Testis (tissue), 3 donors: Measurements from ENCODE around the gene HLCS. TPM values are rescaled to one million over a fixed set of nuclear protein-coding genes. Genes with fewer than 3 reads are reported as not detected.

Source experiments
- DNase-seq: peaks from one replicate; pipeline ENCODE4 v3.0.0-alpha.2; 2019
- H3K27ac ChIP-seq, 2 donors: fragments of 200-600 bp; sonication (generic); one replicate each; pipeline ENCODE4 v1.5.1; 2019
- H3K27me3 ChIP-seq: fragments of 200-600 bp; sonication (generic); one replicate; pipeline ENCODE4 v1.5.1; 2019
- H3K36me3 ChIP-seq: fragments of 200-600 bp; sonication (generic); one replicate; pipeline ENCODE4 v1.5.1; 2017; ENCODE audit warnings: low read depth; ENCODE audit errors: missing control alignments
- H3K4me1 ChIP-seq: fragments of 200-600 bp; sonication (generic); one replicate; pipeline ENCODE4 v1.5.1; 2019
- H3K4me3 ChIP-seq, 2 donors: fragments of 200-600 bp; sonication (generic); one replicate each; pipeline ENCODE4 v1.5.1; 2017 to 2019
- H3K9me3 ChIP-seq: fragments of 200-600 bp; sonication (generic); one replicate; pipeline ENCODE4 v1.5.1; 2017
- POLR2A ChIP-seq: fragments of 450-650 bp; IDR thresholded peaks from one replicate; pipeline ENCODE4 v1.6.1; 2017; ENCODE audit warnings: antibody characterized with exemption, mild to moderate bottlenecking, moderate library complexity
- WGBS, 2 donors: methylation state at CpG; one replicate each; pipeline ENCODE4 v1.1.5; 2018; 5-methylcytosine and 5-hydroxymethylcytosine counted together
- intact Hi-C: fragments of 100-400 bp; cut with DNase I; formaldehyde crosslinking; loops from one replicate; pipeline ENCODE4 v1.15.1; 2023; ENCODE audit warnings: low total_unique reads
- polyA plus RNA-seq: library from polyadenylated mRNA; stranded (reverse); fragments of 350-450 nt; fragmentation: Illumina TruSeq; extraction: RNeasy Lipid Tissue Mini Kit (QIAGEN cat#74804); gene quantifications from one replicate; pipeline ENCODE4 v1.2.3, GENCODE V29; 2014; ENCODE audit warnings: low read depth, low replicate concordance; ENCODE audit not compliant: insufficient read depth
- total RNA-seq, 2 donors: library from RNA; depleted of rRNA; stranded (reverse); fragments of >200 nt; gene quantifications; one replicate each; pipeline ENCODE4 v1.2.3, GENCODE V29; 2016
- TF ChIP-seq, protein P1 (sequence below), 3 experiments: fragments of 450-650 bp in 2 of 3; fragments of 200-600 bp in 1 of 3; sonication (generic) in 1 of 3; IDR thresholded peaks; one replicate each; pipeline ENCODE4 v1.5.1; 2016 to 2019; ENCODE audit warnings: antibody characterized with exemption in 3 of 3, mild to moderate bottlenecking in 2 of 3, moderate library complexity in 1 of 3

Gene HLCS
- total and polyA plus RNA-seq, 3 donors from 2014 or later, result 19.5 to 38.1 (median 30.1) TPM

DNA sequence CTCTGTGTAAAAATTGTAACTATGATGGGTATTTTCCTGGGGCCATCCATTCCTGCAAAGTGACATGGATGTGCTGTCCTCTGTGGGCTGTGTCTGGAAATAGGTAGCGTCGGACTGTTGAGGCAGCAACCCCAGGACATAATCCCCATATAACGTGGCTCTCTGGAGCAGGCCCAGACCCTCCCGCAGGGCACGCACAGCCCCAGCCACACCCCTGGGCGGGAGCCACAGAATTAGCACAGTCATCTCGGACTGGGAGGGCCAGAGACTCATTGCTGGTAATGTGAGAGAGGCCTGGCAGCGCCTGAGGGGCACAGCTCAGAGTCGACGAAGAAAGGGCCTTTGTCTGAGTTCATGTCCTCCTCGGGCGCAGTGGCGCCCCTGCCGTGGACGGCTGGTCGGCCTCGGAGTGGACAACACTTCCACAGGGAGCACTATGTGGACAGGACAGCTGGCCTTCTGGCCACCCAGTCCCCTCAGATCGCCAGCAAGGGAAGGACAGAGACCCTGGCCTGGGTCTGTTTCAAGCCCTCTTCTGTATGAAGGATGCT, 247.4 kb downstream of the HLCS start:
- Histone ChIP-seq H3K36me3 (no peaks in the 10 kb centered on the region), H3K27me3 (no peaks in the 10 kb centered on the region), H3K4me3 (no peak overlapping the region), H3K9me3 (no peaks in the 10 kb centered on the region), H3K4me1 (no peaks in the 10 kb centered on the region), H3K27ac (no peak overlapping the region)
- 89 to 92% methylated on average over 11 to 18 of the region's 18 CpGs for WGBS, 2 donors
- TF ChIP-seq, protein P1, sequence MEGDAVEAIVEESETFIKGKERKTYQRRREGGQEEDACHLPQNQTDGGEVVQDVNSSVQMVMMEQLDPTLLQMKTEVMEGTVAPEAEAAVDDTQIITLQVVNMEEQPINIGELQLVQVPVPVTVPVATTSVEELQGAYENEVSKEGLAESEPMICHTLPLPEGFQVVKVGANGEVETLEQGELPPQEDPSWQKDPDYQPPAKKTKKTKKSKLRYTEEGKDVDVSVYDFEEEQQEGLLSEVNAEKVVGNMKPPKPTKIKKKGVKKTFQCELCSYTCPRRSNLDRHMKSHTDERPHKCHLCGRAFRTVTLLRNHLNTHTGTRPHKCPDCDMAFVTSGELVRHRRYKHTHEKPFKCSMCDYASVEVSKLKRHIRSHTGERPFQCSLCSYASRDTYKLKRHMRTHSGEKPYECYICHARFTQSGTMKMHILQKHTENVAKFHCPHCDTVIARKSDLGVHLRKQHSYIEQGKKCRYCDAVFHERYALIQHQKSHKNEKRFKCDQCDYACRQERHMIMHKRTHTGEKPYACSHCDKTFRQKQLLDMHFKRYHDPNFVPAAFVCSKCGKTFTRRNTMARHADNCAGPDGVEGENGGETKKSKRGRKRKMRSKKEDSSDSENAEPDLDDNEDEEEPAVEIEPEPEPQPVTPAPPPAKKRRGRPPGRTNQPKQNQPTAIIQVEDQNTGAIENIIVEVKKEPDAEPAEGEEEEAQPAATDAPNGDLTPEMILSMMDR (IDR thresholded peaks at IDR 0.05), result no peak
- no peak for TF ChIP-seq POLR2A
- no peak for DNase-seq
- intact Hi-C loops, result no loop called here

GRCh38 chr21:36717976-36718375, 248.5 kb downstream of the HLCS start:
- no peak overlapping the region for H3K27ac ChIP-seq
- H3K27me3 ChIP-seq, result no peaks in the 10 kb centered on the region
- no peaks in the 10 kb centered on the region for H3K4me1 ChIP-seq
- DNase-seq, result no peak
- intact Hi-C loops, result no loop called here
- no peaks in the 10 kb centered on the region for H3K9me3 ChIP-seq
- TF ChIP-seq POLR2A, result no peak
- TF ChIP-seq, protein P1 (IDR thresholded peaks at IDR 0.05), result no peak
- no peak overlapping the region for H3K4me3 ChIP-seq
- 89 to 90% methylated on average over 6 of the region's 6 CpGs for WGBS, 2 donors
- no peaks in the 10 kb centered on the region for H3K36me3 ChIP-seq

DNA sequence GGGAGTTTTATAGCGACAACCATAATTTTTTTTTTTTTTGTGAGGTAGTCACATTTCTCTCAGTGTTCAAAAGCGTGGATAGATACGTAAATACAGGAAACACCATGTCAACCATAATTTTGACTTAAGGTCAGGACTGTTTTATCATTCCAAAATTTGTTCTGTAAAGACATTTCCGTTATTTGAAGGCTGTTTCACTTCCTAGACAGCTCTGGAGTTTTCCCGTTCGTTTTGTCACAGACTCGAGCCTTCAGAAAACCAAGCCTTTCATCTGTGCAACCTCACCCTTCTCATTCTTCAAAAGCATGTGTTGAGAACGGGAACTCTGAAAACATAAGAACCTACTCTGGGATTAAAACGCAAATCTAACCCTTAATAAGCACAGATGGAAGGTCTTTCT, 249.6 kb downstream of the HLCS start:
- no peaks in the 10 kb centered on the region for H3K4me1 ChIP-seq
- TF ChIP-seq POLR2A, result no peak
- TF ChIP-seq, protein P1 (IDR thresholded peaks at IDR 0.05), result no peak
- WGBS, 2 donors, result 83 to 84% methylated on average over 9 of the region's 9 CpGs
- intact Hi-C loops, result no loop called here
- no peak overlapping the region for H3K27ac ChIP-seq
- no peaks in the 10 kb centered on the region for H3K27me3 ChIP-seq
- DNase-seq, result no peak
- no peaks in the 10 kb centered on the region for H3K9me3 ChIP-seq
- no peak overlapping the region for H3K4me3 ChIP-seq
- no peaks in the 10 kb centered on the region for H3K36me3 ChIP-seq

- H3K36me3 ChIP-seq, result no peaks in the 10 kb centered on the region
- H3K4me3 ChIP-seq, result no peak overlapping the region
- DNase-seq, result no peak
- TF ChIP-seq, protein P1 (IDR thresholded peaks at IDR 0.05), result no peak
- TF ChIP-seq POLR2A, result no peak
- intact Hi-C loops, result no loop called here
- H3K9me3 ChIP-seq, result no peaks in the 10 kb centered on the region
- no peak overlapping the region for H3K27ac ChIP-seq
- H3K4me1 ChIP-seq, result no peaks in the 10 kb centered on the region
- H3K27me3 ChIP-seq, result no peaks in the 10 kb centered on the region
- WGBS, 2 donors, result 90 to 93% methylated on average over 2 of the region's 2 CpGs
These were observed 250.1 kb downstream of the HLCS start for GRCh38 chr21:36716387-36716786.

- no peak for DNase-seq
- Histone ChIP-seq H3K4me1 (peaks cover 2% of the 10 kb centered on the region), H3K4me3 (no peak overlapping the region), H3K27me3 (no peaks in the 10 kb centered on the region), H3K27ac (no peak overlapping the region), H3K9me3 (no peaks in the 10 kb centered on the region), H3K36me3 (no peaks in the 10 kb centered on the region)
- no peak for TF ChIP-seq POLR2A
- TF ChIP-seq, protein P1 (IDR thresholded peaks at IDR 0.05), result no peak
- intact Hi-C loops, result no loop called here
- 58 to 64% methylated on average over 3 of the region's 3 CpGs for WGBS, 2 donors
These were observed 252.7 kb downstream of the HLCS start for GRCh38 chr21:36713746-36714145.
